GM18907 (cell line): ENCODE results near the gene RTCA.
"Not testable (repeated sequence)": the region's sequence is repeated elsewhere in the genome, so short reads cannot be mapped to it uniquely, and the experiment has no call there.

ENCODE experiments used
- ATAC-seq: cut with Tn5 transposase; IDR thresholded peaks from one replicate; pipeline ENCODE4 v1.9.1; 2021; ENCODE audit warnings: mild to moderate bottlenecking, moderate library complexity; ENCODE audit not compliant: unreplicated experiment

The RTCA gene

GRCh38 chr1:100258427-100258826 is 7.6 kb upstream of the RTCA start:
- not testable (repeated sequence) for ATAC-seq

GRCh38 chr1:100261686-100262085 is 4.3 kb upstream of the RTCA start:
- no peak for ATAC-seq

GRCh38 chr1:100264081-100264480 is 1.9 kb upstream of the RTCA start:
- ATAC-seq: not testable (repeated sequence)

- peak; percentile 40 for ATAC-seq
These were observed 470 bp upstream of the RTCA start for GRCh38 chr1:100265562-100265930.

GRCh38 chr1:100266741-100267140 is 725 bp downstream of the RTCA start:
- ATAC-seq: peak; percentile 25

GRCh38 chr1:100267284-100267683 is 1.3 kb downstream of the RTCA start:
- no peak for ATAC-seq

GRCh38 chr1:100268202-100268601 is 2.2 kb downstream of the RTCA start:
- no peak for ATAC-seq

GRCh38 chr1:100277866-100278265 is 11.8 kb downstream of the RTCA start:
- ATAC-seq: no peak

- ATAC-seq: no peak
These were observed 13.4 kb downstream of the RTCA start for GRCh38 chr1:100279358-100279923.

- ATAC-seq: no peak
These were observed 14.1 kb downstream of the RTCA start for GRCh38 chr1:100279954-100280682.

GRCh38 chr1:100284591-100284990 is 18.6 kb downstream of the RTCA start:
- ATAC-seq: no peak

- no peak for ATAC-seq
These were observed 21.1 kb downstream of the RTCA start for GRCh38 chr1:100287162-100287561.

- ATAC-seq: no peak
These were observed 24.3 kb downstream of the RTCA start for GRCh38 chr1:100290291-100290690.

GRCh38 chr1:100292711-100293110 is 26.7 kb downstream of the RTCA start:
- ATAC-seq: no peak

GRCh38 chr1:100296140-100296539 is 30.1 kb downstream of the RTCA start:
- ATAC-seq: no peak

- not testable (repeated sequence) for ATAC-seq
These were observed 31.0 kb downstream of the RTCA start for GRCh38 chr1:100296997-100297396.

- no peak for ATAC-seq
These were observed 32.5 kb downstream of the RTCA start for GRCh38 chr1:100298512-100298911.

GRCh38 chr1:100299521-100300222 is 33.7 kb downstream of the RTCA start:
- no peak for ATAC-seq

GRCh38 chr1:100300691-100301090 is 34.7 kb downstream of the RTCA start:
- ATAC-seq: no peak

- no peak for ATAC-seq
These were observed 36.7 kb downstream of the RTCA start for GRCh38 chr1:100302739-100303138.

- no peak for ATAC-seq
These were observed 38.2 kb downstream of the RTCA start for GRCh38 chr1:100304227-100304626.

GRCh38 chr1:100304921-100305320 is 38.9 kb downstream of the RTCA start:
- ATAC-seq: no peak
